Hypothalamus (tissue), 51 donors: ENCODE data around the gene UTS2B.

Experiments used
- DNase-seq, 51 donors: peaks; one replicate each; lab custom pipeline; 2025; lab: John Stamatoyannopoulos, UW

The UTS2B gene

DNA sequence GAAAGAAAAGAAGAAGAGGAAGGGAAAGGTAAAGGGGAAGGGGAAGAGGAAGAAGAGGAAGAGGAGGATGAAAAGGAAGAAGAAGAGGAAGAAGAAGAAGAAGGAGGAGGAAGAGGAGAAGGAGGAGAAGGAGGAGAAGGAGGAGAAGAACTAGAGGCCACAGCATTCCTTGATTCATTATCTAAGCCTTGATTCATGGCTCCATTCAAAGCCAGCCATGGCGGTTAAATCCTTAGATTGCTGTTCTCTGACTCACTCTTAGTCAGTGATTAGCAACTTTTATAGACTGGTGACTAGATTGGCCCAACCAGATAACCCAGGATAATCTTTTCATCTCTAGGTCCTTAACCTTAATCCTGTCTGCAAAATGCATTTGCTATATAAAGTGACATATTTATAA lies 83.7 kb downstream of the UTS2B start:
- no peak for DNase-seq

DNA sequence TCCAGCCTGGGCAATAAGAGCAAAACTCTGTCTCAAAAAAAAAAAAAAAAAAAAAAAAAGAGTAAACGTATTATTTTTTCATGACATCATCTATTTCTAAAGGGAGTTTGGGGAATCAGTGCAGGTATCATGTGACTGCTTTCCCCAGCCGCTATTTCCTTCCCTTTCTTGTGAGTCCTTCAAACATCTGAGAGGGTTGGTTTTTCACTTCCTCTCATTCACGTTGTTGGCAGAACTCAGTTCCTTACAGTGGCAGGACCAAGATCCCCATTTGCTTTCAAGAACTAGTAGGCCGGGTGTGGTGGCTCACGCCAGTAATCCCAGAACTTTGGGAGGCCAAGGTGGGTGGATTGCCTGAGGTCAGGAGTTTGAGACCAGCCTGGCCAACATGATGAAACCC lies 84.3 kb downstream of the UTS2B start:
- DNase-seq = peak in 3 of 51 donors; percentile 4 to 18 (median 9)

GRCh38 chr3:191244242-191244867 lies 86.0 kb downstream of the UTS2B start:
- DNase-seq = no peak

- peak in 1 of 51 donors; percentile 19 for DNase-seq
Observed at GRCh38 chr3:191240486-191240885, 89.8 kb downstream of the UTS2B start.

DNA sequence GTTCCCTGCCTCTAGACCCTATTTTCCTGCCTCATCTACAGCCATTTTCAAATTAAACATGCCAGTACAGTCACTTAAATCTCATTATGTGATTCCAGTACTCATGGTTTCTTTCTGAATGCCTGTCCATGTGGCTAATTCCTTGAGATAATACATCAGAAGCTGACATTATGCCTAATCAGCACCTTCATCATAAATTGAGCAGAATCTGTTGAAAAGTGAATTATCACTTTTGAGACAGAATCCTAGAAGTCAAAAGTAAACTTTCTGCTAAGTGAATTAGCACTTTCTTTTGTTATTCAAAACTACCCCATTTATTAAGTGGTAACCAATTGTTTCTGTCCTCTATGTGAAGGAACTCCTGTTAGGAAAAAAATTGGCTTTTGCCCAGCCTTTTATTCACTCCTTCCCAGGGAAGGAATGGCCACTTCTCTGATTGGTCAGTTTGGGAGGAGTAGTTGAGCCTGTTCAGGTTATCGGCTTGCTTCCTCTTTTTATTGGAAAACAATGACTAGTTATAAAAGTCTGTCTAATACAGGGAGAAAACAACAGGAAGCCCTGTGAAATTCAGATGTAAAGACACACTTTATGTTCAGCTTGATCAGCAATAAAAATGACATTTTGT lies 90.8 kb downstream of the UTS2B start:
- no peak for DNase-seq

DNA sequence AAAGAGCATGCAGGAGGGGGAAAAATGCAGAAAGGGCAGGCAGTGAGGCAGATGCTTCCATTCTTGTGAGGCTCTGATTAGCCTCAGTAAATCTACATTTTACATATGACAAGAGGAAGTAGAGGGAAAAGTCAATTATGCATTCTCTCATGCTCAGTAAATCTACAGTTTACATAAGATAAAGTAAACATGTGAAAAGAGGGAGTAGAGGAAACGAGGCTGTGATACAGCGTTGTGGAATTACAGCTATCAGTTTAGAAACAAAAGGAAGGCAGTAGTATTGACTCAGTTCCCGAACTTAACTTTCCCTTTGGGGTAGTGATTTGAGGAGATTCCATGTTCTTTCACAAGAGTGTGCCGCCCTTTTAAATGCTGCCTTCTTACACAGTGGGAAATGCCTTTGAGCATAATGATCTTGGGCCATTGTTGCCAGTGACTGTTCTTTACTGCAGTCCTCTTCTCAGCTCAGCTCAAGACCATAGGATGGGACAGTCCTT lies 92.0 kb downstream of the UTS2B start:
- DNase-seq = no peak

DNA sequence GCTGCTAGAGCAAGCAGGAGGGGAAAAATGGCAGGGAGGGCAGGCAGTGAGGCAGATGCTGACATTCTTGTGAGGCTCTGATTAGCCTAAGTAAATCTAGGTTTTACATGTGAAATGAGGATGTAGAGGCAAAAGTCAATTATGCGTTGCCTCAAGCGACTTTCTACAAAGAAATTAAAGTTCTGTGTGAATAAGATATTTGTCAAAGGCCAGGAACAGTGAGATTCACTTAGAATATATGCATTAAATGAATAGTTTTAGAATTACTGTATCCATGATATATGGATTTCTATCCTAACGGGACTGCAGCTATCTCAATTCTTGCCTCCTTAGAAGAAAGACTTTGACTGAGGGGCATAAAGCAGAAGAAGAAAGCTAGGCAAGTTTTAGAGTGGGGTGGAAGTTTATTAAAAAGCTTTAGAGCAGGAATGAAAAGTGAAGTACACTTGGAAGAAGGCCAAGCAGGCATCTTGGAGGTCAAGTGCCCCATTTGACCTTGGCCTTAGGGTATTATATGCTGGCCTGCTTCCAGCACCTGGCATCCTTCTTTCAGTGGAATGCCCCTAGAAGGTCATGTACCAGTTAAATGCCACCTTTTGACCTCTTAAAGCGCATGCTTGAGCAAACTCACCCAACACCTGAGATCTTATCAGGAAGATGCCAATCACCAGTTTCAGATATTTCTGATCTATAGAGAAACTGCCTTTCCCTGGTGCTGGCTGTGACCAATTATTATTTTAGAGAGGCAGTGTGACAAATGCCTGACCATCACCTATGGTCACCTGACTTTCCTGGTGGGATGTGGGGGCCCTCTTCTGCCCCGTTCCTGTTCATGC lies 93.1 kb downstream of the UTS2B start:
- no peak for DNase-seq

GRCh38 chr3:191236646-191237045 lies 93.7 kb downstream of the UTS2B start:
- no peak for DNase-seq

GRCh38 chr3:191235331-191236314 lies 94.7 kb downstream of the UTS2B start:
- DNase-seq = no peak

- DNase-seq = no peak
Observed at GRCh38 chr3:191234216-191234615, 96.1 kb downstream of the UTS2B start.

DNA sequence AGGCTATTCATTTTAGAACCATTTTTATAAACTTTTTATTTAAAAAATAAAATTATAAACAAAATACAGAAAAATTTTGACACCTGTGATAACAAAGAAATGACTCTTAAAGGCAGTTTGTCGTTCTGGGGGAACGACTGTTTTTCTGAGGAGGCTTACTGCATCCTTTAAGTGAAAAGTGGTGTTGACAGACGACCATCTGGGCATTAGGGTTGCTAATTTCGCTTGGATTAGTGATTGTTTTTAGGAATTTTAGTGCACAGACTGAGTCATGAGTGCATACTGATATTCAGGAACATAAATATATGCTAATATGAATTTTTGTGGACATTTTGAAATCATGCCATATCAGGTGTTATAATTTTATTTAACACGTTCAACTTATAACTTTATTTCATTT lies 102.8 kb downstream of the UTS2B start:
- no peak for DNase-seq

GRCh38 chr3:191221638-191222037 lies 108.7 kb downstream of the UTS2B start:
- DNase-seq = no peak

DNA sequence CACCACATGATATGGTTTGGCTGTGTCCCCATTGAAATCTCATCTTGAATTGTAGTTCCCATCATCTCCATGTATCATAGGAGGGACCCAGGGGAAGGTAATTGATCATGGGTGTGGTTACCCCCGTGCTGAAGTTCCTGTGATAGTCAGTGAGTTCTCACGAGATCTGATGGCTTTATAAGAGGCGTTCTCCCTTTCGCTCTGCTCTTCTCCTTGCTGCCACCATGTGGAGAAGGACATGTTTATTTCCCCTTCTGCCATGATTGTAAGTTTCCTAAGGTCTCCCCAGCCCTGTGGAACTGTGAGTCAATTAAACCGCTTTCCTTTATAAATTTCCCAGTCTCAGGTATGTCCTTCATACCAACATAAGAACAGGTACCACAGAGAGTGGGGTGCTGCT lies 109.4 kb downstream of the UTS2B start:
- DNase-seq = no peak

DNA sequence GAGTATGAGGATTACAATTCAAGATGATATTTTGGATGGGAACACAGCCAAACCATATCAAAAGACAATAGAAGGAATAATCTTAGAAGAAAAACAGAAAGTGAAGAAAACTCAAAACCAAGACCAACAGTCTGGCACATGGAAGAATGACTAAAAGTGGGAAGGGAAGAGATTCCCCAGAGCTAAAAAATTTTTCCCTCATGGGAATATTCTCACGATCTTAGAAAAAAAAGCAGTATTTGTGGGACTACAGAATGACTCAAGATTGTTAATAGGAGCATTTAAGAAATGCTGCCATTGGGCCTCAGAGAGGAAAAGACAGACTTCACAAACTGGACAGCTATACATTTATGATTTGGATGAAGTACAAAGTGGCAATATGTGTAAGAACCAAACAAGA lies 113.0 kb downstream of the UTS2B start:
- DNase-seq = no peak
